LNCaP clone FGC (cell line): ENCODE measurements around the gene WDR37.

Source experiments
- DNase-seq: peaks from one replicate; pipeline ENCODE4 v3.0.0-alpha.2; 2011; ENCODE audit warnings: low read depth
- H3K4me3 ChIP-seq: 2 replicates; pipeline ENCODE4 v1.5.1; 2011; ENCODE audit warnings: mild to moderate bottlenecking, low read depth, low read length, control low read depth
- CTCF ChIP-seq: IDR thresholded peaks from 2 replicates; pipeline ENCODE4 v1.5.1; 2012; ENCODE audit warnings: mild to moderate bottlenecking; ENCODE audit not compliant: control insufficient read depth, insufficient read depth; ENCODE audit errors: extremely low read depth

The WDR37 gene

DNA sequence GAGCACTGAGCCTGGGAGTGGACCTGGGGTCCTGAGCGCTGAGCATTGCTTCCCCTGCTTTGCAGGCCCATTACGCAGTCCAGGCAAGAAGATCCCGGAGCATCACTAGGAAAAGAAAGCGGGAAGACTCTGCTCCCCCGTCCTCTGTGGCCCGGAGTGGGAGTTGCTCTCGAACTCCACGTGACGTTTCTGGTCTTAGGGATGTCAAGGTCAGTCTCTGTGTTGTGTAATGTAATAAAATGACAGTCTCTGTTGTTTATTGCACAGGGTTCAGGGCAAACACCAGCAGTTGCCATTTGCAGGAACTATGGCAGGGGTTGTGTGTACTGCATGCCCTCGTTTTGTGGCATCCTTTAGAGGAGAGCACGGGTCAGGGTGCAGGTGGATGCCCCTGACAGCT is 40.5 kb upstream of the WDR37 start:
- H3K4me3 ChIP-seq = no peak overlapping the region
- TF ChIP-seq CTCF = no peak
- DNase-seq = no peak

GRCh38 chr10:1019362-1019761 is 36.8 kb upstream of the WDR37 start:
- H3K4me3 ChIP-seq = no peak overlapping the region
- no peak for TF ChIP-seq CTCF
- no peak for DNase-seq

- DNase-seq = no peak
- no peak overlapping the region for H3K4me3 ChIP-seq
- no peak for TF ChIP-seq CTCF
These were observed 35.7 kb upstream of the WDR37 start for GRCh38 chr10:1020460-1020859.

DNA sequence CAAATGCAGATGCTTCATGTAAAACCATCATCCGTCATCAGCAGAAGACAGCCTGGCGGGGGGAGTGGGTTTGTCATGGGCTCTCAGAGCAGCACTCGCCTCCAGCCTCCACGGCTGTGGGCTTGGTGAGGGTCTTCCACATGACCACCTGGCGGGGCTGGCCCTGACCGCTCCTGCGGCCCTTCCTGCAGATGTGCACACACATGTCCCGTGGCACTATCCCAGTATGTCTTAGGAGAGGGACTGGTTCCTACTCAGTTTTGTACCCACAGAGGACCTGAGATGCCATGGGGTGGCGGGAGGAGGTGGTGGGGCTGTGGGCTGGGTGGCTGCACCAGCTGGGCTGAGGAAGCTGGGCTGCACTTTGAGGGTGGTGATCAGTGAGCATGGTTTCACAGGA is 35.2 kb upstream of the WDR37 start:
- no peak for TF ChIP-seq CTCF
- DNase-seq = no peak
- H3K4me3 ChIP-seq = no peak overlapping the region

- TF ChIP-seq CTCF = no peak
- DNase-seq = no peak
These were observed 33.8 kb upstream of the WDR37 start for GRCh38 chr10:1022413-1022812.

GRCh38 chr10:1024103-1024502 is 32.1 kb upstream of the WDR37 start:
- no peak for TF ChIP-seq CTCF
- no peak overlapping the region for H3K4me3 ChIP-seq
- no peak for DNase-seq

More at GRCh38 chr10:1022413-1022812, 33.8 kb upstream of the WDR37 start:
- H3K4me3 ChIP-seq = no peak overlapping the region

DNA sequence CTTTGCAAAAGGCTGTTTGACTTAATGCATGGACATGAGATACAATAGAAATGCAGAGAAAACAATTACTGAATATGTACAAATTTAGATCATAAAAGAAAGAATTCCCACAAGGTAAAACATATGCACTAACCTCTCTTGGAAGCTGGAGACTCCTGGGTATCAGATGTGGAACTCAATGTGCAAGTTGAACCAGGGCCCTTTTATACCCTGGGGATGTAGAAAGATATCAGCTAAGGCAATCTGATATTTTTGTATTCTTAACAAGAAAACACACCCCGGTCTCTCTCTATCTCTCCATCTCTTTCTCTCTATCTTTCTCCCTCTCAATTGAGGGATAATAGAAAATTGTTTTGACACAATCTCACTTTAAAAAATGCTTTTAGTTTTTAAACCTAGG is 30.5 kb upstream of the WDR37 start, which contains the start of gene IDI2:
IDI2 (minus strand) TSS at position 177 of the 400 bp plus-strand sequence. CDS start 1,136 bp downstream, outside the sequence.
- no peak within 1 kb of the TSS for H3K4me3 ChIP-seq
- no peak for DNase-seq
- TF ChIP-seq CTCF = no peak
